ENCODE results near the gene ERBB4. TPM values are rescaled to one million over a fixed set of nuclear protein-coding genes. Genes with fewer than 3 reads are reported as not detected.

ERBB4 gene
- total RNA-seq, 1 experiment from 2014 or later: 0.15 TPM

GRCh38 chr2:212088353-212088752 lies 450.2 kb downstream of the ERBB4 start:
- POLR2A ChIA-PET: no interaction called here
- no peak for TF ChIP-seq TCF7L2 (IDR thresholded peaks at IDR 0.05; ENCODE audit: low read depth, low read length)
- TF ChIP-seq SIN3A (IDR thresholded peaks at IDR 0.05; ENCODE audit: borderline replicate concordance, insufficient read depth, low read depth, low read length): no peak

GRCh38 chr2:212083492-212083891 lies 455.1 kb downstream of the ERBB4 start:
- BruUV-seq (replicated peaks): no TSS peak
- Histone ChIP-seq H3K4me1 (ENCODE audit: control insufficient read depth, insufficient read depth, low read length) (no peaks in the 10 kb centered on the region), H3K36me3 (ENCODE audit: control insufficient read depth, insufficient read depth, low read length) (no peaks in the 10 kb centered on the region), H3K27me3 (ENCODE audit: control insufficient read depth, insufficient read depth, low read length) (no peaks in the 10 kb centered on the region), H3K27ac (ENCODE audit: low read length) (no peak overlapping the region), H3K9me3 (ENCODE audit: control insufficient read depth, insufficient read depth, low read depth, low read length) (no peaks in the 10 kb centered on the region), H3K4me3 (ENCODE audit: low read depth in 2 of 2, low read length in 2 of 2) (no peak overlapping the region)
- no peak for DNase-seq (ENCODE audit: low read depth, low spot score)
- intact Hi-C loops (cut with micrococcal nuclease; ENCODE audit: unreplicated experiment): no loop called here
- CTCF ChIA-PET: no interaction called here
- TF ChIP-seq REST (IDR thresholded peaks at IDR 0.05; ENCODE audit: insufficient read depth in 1 of 2, low read depth in 2 of 2, low read length in 1 of 2): no peak
- no peak for TF ChIP-seq SIN3A (IDR thresholded peaks at IDR 0.05; ENCODE audit: borderline replicate concordance, insufficient read depth, low read depth, low read length)
- no peak for TF ChIP-seq TCF7L2 (IDR thresholded peaks at IDR 0.05; ENCODE audit: low read depth, low read length)
- no peak for TF ChIP-seq POLR2AphosphoS5 (IDR thresholded peaks at IDR 0.05; ENCODE audit: low read depth, low read length)
- no peak for TF ChIP-seq CTCF (IDR thresholded peaks at IDR 0.05)
- POLR2A ChIA-PET: no interaction called here
- no peak for ATAC-seq
- in situ Hi-C loops (cut with HindIII; ENCODE audit: low pct_unique_long_range_greater_than_20kb, low sequenced_read_pairs): no loop called here

More at GRCh38 chr2:212088353-212088752, 450.2 kb downstream of the ERBB4 start:
- CTCF ChIA-PET: no interaction called here
- no peak overlapping the region for H3K4me3 ChIP-seq (ENCODE audit: low read depth in 2 of 2, low read length in 2 of 2)
- H3K27me3 ChIP-seq (ENCODE audit: control insufficient read depth, insufficient read depth, low read length): no peaks in the 10 kb centered on the region
- no peak overlapping the region for H3K27ac ChIP-seq (ENCODE audit: low read length)
- intact Hi-C loops (cut with micrococcal nuclease; ENCODE audit: unreplicated experiment) (no loop called here), in situ Hi-C loops (cut with HindIII; ENCODE audit: low pct_unique_long_range_greater_than_20kb, low sequenced_read_pairs) (no loop called here)
- H3K9me3 ChIP-seq (ENCODE audit: control insufficient read depth, insufficient read depth, low read depth, low read length): no peaks in the 10 kb centered on the region
- no peaks in the 10 kb centered on the region for H3K36me3 ChIP-seq (ENCODE audit: control insufficient read depth, insufficient read depth, low read length)
- ATAC-seq (no peak), DNase-seq (ENCODE audit: low read depth, low spot score) (no peak)
- no TSS peak for BruUV-seq (replicated peaks)
- H3K4me1 ChIP-seq (ENCODE audit: control insufficient read depth, insufficient read depth, low read length): no peaks in the 10 kb centered on the region

GRCh38 chr2:212078103-212078502 lies 460.5 kb downstream of the ERBB4 start:
- H3K4me3 ChIP-seq (ENCODE audit: low read depth in 2 of 2, low read length in 2 of 2): no peak overlapping the region
- POLR2A ChIA-PET: no interaction called here

More at GRCh38 chr2:212078103-212078502, 460.5 kb downstream of the ERBB4 start:
- H3K36me3 ChIP-seq (ENCODE audit: control insufficient read depth, insufficient read depth, low read length): 0 out of 2 replicates have a peak, but pooled peaks cover 2% of the 10 kb centered on the region
- H3K27ac ChIP-seq (ENCODE audit: low read length): no peak overlapping the region
- ATAC-seq: no peak
- BruUV-seq (replicated peaks): no TSS peak
- in situ Hi-C loops (cut with HindIII; ENCODE audit: low pct_unique_long_range_greater_than_20kb, low sequenced_read_pairs) (no loop called here), intact Hi-C loops (cut with micrococcal nuclease; ENCODE audit: unreplicated experiment) (no loop called here)
- CTCF ChIA-PET: no interaction called here
- no peaks in the 10 kb centered on the region for H3K4me1 ChIP-seq (ENCODE audit: control insufficient read depth, insufficient read depth, low read length)
- DNase-seq (ENCODE audit: low read depth, low spot score): no peak
- H3K27me3 ChIP-seq (ENCODE audit: control insufficient read depth, insufficient read depth, low read length): no peaks in the 10 kb centered on the region
- no peaks in the 10 kb centered on the region for H3K9me3 ChIP-seq (ENCODE audit: control insufficient read depth, insufficient read depth, low read depth, low read length)
- TF ChIP-seq REST (IDR thresholded peaks at IDR 0.05; ENCODE audit: insufficient read depth in 1 of 2, low read depth in 2 of 2, low read length in 1 of 2): no peak
- no peak for TF ChIP-seq CTCF (IDR thresholded peaks at IDR 0.05)
- TF ChIP-seq SIN3A (IDR thresholded peaks at IDR 0.05; ENCODE audit: borderline replicate concordance, insufficient read depth, low read depth, low read length): no peak
- TF ChIP-seq TCF7L2 (IDR thresholded peaks at IDR 0.05; ENCODE audit: low read depth, low read length): no peak
- no peak for TF ChIP-seq POLR2AphosphoS5 (IDR thresholded peaks at IDR 0.05; ENCODE audit: low read depth, low read length)
